ENCODE results near the gene ABCB8. TPM values are rescaled to one million over a fixed set of nuclear protein-coding genes. Genes with fewer than 3 reads are reported as not detected.

Gene ABCB8
- total RNA-seq, 2 donors from 2014 or later: 11.9 to 20.6 TPM

- no peaks in the 10 kb centered on the region for H3K36me3 ChIP-seq
- H3K9me3 ChIP-seq: no peaks in the 10 kb centered on the region
- no peaks in the 10 kb centered on the region for H3K27me3 ChIP-seq
- peak overlapping the region; percentile 56 to 85 for H3K4me3 ChIP-seq
- no peak for TF ChIP-seq CTCF (IDR thresholded peaks at IDR 0.05)
- peak overlapping the region in 1 of 2 donors; percentile 62 for H3K27ac ChIP-seq
- H3K4me1 ChIP-seq: peaks cover 0 to 42% of the 10 kb centered on the region in 2 donors
- DNase-seq (ENCODE audit: low spot score): no peak
Observed at GRCh38 chr7:151056666-151057505, 28.6 kb downstream of the ABCB8 start.

DNA sequence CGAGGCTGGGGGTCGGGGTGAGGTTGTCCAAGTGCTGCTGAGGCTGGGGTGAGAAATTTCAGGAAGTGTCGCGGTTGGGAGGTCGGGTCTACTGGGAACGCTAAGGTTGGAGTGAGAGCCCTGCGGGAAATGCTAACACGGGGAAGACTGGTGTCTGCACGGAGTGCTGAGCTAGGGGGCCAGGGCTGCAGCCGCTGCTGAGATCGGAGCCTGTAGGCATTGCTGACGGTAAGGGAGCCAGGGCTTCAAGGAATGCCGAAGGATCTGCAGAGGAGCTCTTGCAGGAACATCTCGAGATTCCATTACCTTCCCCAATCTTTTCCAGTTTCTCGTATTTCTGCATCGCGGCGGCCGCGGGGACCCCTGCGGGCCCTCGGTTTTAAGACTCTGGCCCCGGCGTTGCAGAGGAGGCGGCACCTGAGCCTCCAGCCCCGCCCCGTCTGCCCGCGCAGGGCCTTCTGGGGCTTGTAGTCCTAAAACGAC lies 29.3 kb downstream of the ABCB8 start, which contains the start of gene CDK5:
TSS of gene CDK5 (minus strand) at position 392 of the 483 bp plus-strand sequence. CDS start at position 343, 49 bp downstream.
- peak within 1 kb of the TSS; percentile 67 to 85 for H3K4me3 ChIP-seq
- peak within 1 kb of the TSS; percentile 94 to 97 for H3K27ac ChIP-seq
- no peaks in the 10 kb centered on the region for H3K36me3 ChIP-seq
- peaks cover 0 to 49% of the 10 kb centered on the region in 2 donors for H3K4me1 ChIP-seq
- H3K27me3 ChIP-seq: no peaks in the 10 kb centered on the region
- no peak for TF ChIP-seq CTCF (IDR thresholded peaks at IDR 0.05)
- H3K9me3 ChIP-seq: no peaks in the 10 kb centered on the region
- DNase-seq (ENCODE audit: low spot score): no peak

GRCh38 chr7:151057989-151058780 lies 29.9 kb downstream of the ABCB8 start:
- peak overlapping the region; percentile 94 to 97 for H3K27ac ChIP-seq
- DNase-seq (ENCODE audit: low spot score): peak; percentile 100
- H3K36me3 ChIP-seq: no peaks in the 10 kb centered on the region
- H3K4me3 ChIP-seq: peak overlapping the region; percentile 67 to 85
- TF ChIP-seq CTCF (IDR thresholded peaks at IDR 0.05): no peak
- H3K4me1 ChIP-seq: peaks cover 0 to 55% of the 10 kb centered on the region in 2 donors
- H3K27me3 ChIP-seq: no peaks in the 10 kb centered on the region
- no peaks in the 10 kb centered on the region for H3K9me3 ChIP-seq

DNA sequence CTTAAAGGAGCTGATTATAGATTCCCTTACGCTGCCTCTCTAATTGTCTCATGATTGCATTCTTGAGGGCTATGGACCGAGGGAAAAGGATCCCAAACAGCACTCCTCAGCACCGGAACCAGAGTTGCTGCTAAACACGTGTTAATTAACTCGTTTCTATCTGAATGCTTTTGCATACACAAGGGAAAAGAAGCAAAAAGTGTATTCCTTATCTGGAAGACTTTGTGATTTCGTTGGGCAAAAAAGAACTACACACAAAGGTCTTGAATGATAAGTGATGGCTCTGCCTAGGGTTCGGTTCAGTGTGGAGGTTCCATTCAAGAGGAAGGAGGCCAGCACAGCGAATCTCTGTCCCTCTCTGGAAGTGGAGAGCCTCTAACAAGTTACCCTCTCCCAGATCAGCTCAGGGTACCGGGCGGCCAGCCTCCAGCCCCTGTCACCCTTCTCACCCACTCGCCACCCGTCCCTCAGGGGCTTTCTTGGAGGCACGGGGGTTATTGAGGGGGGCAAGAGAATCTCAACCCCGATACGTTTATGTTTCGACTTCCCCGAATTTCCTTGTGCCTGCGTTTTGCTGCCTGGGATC lies 30.6 kb downstream of the ABCB8 start:
- Histone ChIP-seq H3K27ac (peak overlapping the region; percentile 94 to 97), H3K27me3 (no peaks in the 10 kb centered on the region), H3K9me3 (no peaks in the 10 kb centered on the region), H3K4me1 (peaks cover 0 to 62% of the 10 kb centered on the region in 2 donors), H3K4me3 (peak overlapping the region; percentile 67 to 85), H3K36me3 (no peaks in the 10 kb centered on the region)
- no peak for DNase-seq (ENCODE audit: low spot score)
- TF ChIP-seq CTCF (IDR thresholded peaks at IDR 0.05): no peak

- DNase-seq (ENCODE audit: low spot score): peak; percentile 77
- TF ChIP-seq CTCF (IDR thresholded peaks at IDR 0.05): peak; percentile 51 to 71
- Histone ChIP-seq H3K36me3 (peaks cover 5% of the 10 kb centered on the region), H3K27me3 (no peaks in the 10 kb centered on the region), H3K27ac (peak within 1 kb of the TSS; percentile 94 to 97), H3K4me3 (peak within 1 kb of the TSS; percentile 67 to 85), H3K4me1 (peaks cover 0 to 62% of the 10 kb centered on the region in 2 donors), H3K9me3 (no peaks in the 10 kb centered on the region)
Observed at GRCh38 chr7:151059367-151060112, 31.3 kb downstream of the ABCB8 start, which contains the start of gene SLC4A2. Gene SLC4A2 (plus strand): TSS chr7:151059589. CDS start chr7:151061988, 2,399 bp downstream.
